ENCODE results near the gene PDSS2.

The PDSS2 gene

DNA sequence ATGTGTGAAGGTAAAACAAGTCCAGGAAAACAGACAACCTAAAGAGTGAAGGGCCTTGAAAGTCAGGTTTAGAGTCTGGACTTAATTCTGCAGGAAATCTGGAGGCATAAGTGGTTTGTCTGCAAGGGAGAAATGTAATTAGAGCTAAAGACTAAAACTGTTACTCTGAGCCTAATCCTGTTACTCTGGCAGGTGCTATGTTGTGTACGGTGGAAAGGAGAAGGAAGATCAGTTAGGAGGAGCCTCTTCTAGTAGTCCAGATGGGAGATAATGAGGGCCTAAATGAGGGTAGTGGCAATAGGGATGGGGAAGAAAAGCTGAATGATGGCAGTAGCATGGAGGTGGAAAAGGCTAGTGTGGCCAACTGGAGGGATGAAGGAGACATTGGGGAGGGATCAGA, 118.5 kb downstream of the PDSS2 start:
- H3K4me3 ChIP-seq (ENCODE audit: low read depth, low read length), result no peak overlapping the region
- DNase-seq (ENCODE audit: low read depth), result no peak
- TF ChIP-seq, protein P1, sequence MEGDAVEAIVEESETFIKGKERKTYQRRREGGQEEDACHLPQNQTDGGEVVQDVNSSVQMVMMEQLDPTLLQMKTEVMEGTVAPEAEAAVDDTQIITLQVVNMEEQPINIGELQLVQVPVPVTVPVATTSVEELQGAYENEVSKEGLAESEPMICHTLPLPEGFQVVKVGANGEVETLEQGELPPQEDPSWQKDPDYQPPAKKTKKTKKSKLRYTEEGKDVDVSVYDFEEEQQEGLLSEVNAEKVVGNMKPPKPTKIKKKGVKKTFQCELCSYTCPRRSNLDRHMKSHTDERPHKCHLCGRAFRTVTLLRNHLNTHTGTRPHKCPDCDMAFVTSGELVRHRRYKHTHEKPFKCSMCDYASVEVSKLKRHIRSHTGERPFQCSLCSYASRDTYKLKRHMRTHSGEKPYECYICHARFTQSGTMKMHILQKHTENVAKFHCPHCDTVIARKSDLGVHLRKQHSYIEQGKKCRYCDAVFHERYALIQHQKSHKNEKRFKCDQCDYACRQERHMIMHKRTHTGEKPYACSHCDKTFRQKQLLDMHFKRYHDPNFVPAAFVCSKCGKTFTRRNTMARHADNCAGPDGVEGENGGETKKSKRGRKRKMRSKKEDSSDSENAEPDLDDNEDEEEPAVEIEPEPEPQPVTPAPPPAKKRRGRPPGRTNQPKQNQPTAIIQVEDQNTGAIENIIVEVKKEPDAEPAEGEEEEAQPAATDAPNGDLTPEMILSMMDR (IDR thresholded peaks at IDR 0.05; ENCODE audit: control insufficient read depth, extremely low read depth, insufficient read depth), result no peak

GRCh38 chr6:107337191-107337741, 122.1 kb downstream of the PDSS2 start:
- DNase-seq (ENCODE audit: low read depth), result no peak

GRCh38 chr6:107334026-107334425, 125.3 kb downstream of the PDSS2 start:
- H3K4me3 ChIP-seq (ENCODE audit: low read depth, low read length), result no peak overlapping the region
- TF ChIP-seq, protein P1 (IDR thresholded peaks at IDR 0.05; ENCODE audit: control insufficient read depth, extremely low read depth, insufficient read depth), result no peak
- DNase-seq (ENCODE audit: low read depth), result no peak

More at GRCh38 chr6:107337191-107337741, 122.1 kb downstream of the PDSS2 start:
- TF ChIP-seq, protein P1 (IDR thresholded peaks at IDR 0.05; ENCODE audit: control insufficient read depth, extremely low read depth, insufficient read depth), result no peak
- no peak overlapping the region for H3K4me3 ChIP-seq (ENCODE audit: low read depth, low read length)

- DNase-seq (ENCODE audit: low read depth), result no peak
- TF ChIP-seq, protein P1 (IDR thresholded peaks at IDR 0.05; ENCODE audit: control insufficient read depth, extremely low read depth, insufficient read depth), result no peak
- no peak overlapping the region for H3K4me3 ChIP-seq (ENCODE audit: low read depth, low read length)
These were observed 125.9 kb downstream of the PDSS2 start for GRCh38 chr6:107333491-107333890.

DNA sequence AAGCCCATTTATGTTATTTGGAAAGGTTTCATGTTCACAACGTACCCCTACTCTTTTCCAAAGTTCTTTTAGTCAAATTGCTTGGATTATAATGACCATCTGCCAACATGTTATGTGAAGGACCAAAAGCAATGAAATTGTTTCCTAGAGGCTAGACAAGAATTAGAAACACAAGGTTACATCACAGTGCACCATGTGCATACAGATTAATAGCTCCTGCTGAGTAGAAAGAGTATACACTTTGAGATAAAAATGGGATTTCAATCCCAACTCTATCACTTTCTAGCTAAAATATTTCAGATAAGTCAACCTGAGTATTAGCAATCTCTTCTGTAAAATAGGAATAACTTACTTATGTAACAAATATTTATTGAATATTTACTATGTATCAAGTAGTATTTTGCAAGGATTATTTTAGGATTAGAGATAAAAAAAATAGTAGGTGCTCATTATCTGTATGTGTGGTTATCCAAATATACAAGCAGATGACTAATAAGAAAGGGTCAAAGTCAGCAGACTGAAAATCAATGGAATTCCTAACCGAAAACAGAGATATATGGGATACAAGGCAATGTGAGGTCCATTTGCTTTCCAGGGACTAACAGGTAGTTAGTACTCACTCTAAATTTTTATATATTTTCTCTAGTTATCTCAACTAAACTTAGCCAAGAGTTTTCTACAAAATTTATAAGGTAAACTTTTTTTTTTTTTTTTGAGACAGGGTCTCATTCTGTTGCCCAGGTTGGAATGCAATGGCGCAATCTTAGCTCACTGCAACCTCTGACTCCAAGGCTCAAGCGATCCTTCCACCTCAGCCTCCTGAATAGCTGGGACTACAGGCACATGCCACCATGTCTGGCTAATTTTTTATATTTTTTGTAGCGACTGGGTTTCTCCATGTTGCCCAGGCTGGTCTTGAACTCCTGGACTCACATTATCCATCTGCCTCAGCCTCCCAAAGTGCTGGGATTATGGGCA, 127.7 kb downstream of the PDSS2 start:
- TF ChIP-seq, protein P1 (IDR thresholded peaks at IDR 0.05; ENCODE audit: control insufficient read depth, extremely low read depth, insufficient read depth), result no peak
- no peak overlapping the region for H3K4me3 ChIP-seq (ENCODE audit: low read depth, low read length)
- DNase-seq (ENCODE audit: low read depth), result no peak

- peak overlapping the region; percentile 17; the same call in 1 of the 2 replicates for H3K4me3 ChIP-seq (ENCODE audit: low read depth, low read length)
- peak; percentile 81 for DNase-seq (ENCODE audit: low read depth)
- TF ChIP-seq, protein P1 (IDR thresholded peaks at IDR 0.05; ENCODE audit: control insufficient read depth, extremely low read depth, insufficient read depth), result no peak
These were observed 129.2 kb downstream of the PDSS2 start for GRCh38 chr6:107330168-107330567.
